ENCODE data around the gene TNRC18. TPM values are rescaled to one million over a fixed set of nuclear protein-coding genes. Genes with fewer than 3 reads are reported as not detected.
"Not testable (repeated sequence)": the region's sequence is repeated elsewhere in the genome, so short reads cannot be mapped to it uniquely, and the experiment has no call there.

The TNRC18 gene, protein sequence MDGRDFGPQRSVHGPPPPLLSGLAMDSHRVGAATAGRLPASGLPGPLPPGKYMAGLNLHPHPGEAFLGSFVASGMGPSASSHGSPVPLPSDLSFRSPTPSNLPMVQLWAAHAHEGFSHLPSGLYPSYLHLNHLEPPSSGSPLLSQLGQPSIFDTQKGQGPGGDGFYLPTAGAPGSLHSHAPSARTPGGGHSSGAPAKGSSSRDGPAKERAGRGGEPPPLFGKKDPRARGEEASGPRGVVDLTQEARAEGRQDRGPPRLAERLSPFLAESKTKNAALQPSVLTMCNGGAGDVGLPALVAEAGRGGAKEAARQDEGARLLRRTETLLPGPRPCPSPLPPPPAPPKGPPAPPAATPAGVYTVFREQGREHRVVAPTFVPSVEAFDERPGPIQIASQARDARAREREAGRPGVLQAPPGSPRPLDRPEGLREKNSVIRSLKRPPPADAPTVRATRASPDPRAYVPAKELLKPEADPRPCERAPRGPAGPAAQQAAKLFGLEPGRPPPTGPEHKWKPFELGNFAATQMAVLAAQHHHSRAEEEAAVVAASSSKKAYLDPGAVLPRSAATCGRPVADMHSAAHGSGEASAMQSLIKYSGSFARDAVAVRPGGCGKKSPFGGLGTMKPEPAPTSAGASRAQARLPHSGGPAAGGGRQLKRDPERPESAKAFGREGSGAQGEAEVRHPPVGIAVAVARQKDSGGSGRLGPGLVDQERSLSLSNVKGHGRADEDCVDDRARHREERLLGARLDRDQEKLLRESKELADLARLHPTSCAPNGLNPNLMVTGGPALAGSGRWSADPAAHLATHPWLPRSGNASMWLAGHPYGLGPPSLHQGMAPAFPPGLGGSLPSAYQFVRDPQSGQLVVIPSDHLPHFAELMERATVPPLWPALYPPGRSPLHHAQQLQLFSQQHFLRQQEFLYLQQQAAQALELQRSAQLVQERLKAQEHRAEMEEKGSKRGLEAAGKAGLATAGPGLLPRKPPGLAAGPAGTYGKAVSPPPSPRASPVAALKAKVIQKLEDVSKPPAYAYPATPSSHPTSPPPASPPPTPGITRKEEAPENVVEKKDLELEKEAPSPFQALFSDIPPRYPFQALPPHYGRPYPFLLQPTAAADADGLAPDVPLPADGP (N-terminal part only)
- total RNA-seq (100 to 1,000 TPM in 1 of 2 donors, 10 to 100 TPM in 1; 94.4 to 102 TPM), polyA plus RNA-seq (ENCODE audit: insufficient read length in 6 of 6) (100 to 1,000 TPM; 116 to 164 (median 144) TPM)
- long read RNA-seq, donor 1, partial matches to known transcripts = 54 of 56 reads
- long read RNA-seq, donor 1, other reads (novel, unspliced or antisense) = 0 of 56 reads
- long read RNA-seq, donor 2, partial matches to known transcripts = 69 of 71 reads
- long read RNA-seq, donor 2, other reads (novel, unspliced or antisense) = 0 of 71 reads
- long read RNA-seq, donor 3, partial matches to known transcripts = 5 of 6 reads
- long read RNA-seq, donor 3, other reads (novel, unspliced or antisense) = 0 of 6 reads
- long read RNA-seq, donor 4, partial matches to known transcripts = 2 of 5 reads
- long read RNA-seq, donor 4, other reads (novel, unspliced or antisense) = 3 of 5 reads
- long read RNA-seq, donor 5, partial matches to known transcripts = 17 of 19 reads
- long read RNA-seq, donor 5, other reads (novel, unspliced or antisense) = 0 of 19 reads
- long read RNA-seq, donor 6, partial matches to known transcripts = 8 of 9 reads
- long read RNA-seq, donor 6, other reads (novel, unspliced or antisense) = 0 of 9 reads
- long read RNA-seq, donor 7 = 0 reads
- long read RNA-seq, donor 8, partial matches to known transcripts = 74 of 76 reads
- long read RNA-seq, donor 8, other reads (novel, unspliced or antisense) = 0 of 76 reads
- long read RNA-seq, donor 9 = 0 reads
- long read RNA-seq, donor 10, partial matches to known transcripts = 0 of 2 reads
- long read RNA-seq, donor 10, other reads (novel, unspliced or antisense) = 2 of 2 reads
- long read RNA-seq, donor 11, partial matches to known transcripts = 21 of 24 reads
- long read RNA-seq, donor 11, other reads (novel, unspliced or antisense) = 0 of 24 reads
- long read RNA-seq, donor 12, partial matches to known transcripts = 5 of 6 reads
- long read RNA-seq, donor 12, other reads (novel, unspliced or antisense) = 0 of 6 reads

DNA sequence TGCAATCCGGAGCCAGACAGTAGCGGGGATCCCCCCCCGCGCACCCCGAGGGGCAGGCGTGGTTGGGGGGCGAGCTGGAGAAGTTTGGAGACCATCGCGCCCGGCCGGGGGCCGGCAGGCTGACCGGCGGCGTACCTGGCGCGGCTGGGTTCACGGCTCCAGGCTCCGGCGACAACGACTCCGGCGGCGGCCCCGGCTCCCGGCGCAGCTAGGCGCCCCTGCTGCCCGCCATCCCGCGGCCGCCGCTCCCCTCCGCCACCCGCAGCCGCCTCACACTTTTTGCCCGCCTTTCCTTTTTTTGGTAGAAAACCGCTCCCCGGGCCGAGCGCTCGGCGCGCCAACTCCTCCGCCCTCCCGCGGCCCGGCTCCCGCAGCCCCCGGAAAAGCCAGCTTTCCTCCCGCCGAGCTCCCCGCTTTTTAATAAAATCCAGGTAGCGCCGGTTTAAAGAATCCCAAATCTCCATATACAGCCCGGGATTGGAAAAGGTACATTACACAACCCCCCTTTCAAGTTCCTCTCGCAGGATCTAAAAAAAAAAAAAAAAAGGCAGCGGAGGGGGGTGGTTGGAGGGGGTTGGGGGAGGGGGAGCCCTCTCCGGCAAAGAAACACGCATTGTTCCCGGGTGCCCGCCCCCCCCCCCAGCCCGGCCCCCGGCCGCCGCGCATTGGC, at the start of gene TNRC18:
TNRC18 (minus strand) TSS at position 529 of the 670 bp plus-strand sequence. CDS start 2,588 bp downstream, outside the sequence.
- peaks cover 7 to 29% of the 10 kb centered on the region in 2 donors for H3K4me1 ChIP-seq
- TF ChIP-seq, protein P1, sequence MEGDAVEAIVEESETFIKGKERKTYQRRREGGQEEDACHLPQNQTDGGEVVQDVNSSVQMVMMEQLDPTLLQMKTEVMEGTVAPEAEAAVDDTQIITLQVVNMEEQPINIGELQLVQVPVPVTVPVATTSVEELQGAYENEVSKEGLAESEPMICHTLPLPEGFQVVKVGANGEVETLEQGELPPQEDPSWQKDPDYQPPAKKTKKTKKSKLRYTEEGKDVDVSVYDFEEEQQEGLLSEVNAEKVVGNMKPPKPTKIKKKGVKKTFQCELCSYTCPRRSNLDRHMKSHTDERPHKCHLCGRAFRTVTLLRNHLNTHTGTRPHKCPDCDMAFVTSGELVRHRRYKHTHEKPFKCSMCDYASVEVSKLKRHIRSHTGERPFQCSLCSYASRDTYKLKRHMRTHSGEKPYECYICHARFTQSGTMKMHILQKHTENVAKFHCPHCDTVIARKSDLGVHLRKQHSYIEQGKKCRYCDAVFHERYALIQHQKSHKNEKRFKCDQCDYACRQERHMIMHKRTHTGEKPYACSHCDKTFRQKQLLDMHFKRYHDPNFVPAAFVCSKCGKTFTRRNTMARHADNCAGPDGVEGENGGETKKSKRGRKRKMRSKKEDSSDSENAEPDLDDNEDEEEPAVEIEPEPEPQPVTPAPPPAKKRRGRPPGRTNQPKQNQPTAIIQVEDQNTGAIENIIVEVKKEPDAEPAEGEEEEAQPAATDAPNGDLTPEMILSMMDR (IDR thresholded peaks at IDR 0.05) = no peak
- intact Hi-C loops (cut with DNase I) = no loop called here
- no peaks in the 10 kb centered on the region for H3K9me3 ChIP-seq
- ATAC-seq (peak; percentile 8), DNase-seq (peak in 2 of 4 donors; percentile 47 to 90)
- H3K27ac ChIP-seq = peak within 1 kb of the TSS; percentile 100
- peaks cover 0 to 22% of the 10 kb centered on the region in 2 donors for H3K27me3 ChIP-seq
- H3K4me3 ChIP-seq = peak within 1 kb of the TSS; percentile 77 to 83
- H3K36me3 ChIP-seq = no peaks in the 10 kb centered on the region

DNA sequence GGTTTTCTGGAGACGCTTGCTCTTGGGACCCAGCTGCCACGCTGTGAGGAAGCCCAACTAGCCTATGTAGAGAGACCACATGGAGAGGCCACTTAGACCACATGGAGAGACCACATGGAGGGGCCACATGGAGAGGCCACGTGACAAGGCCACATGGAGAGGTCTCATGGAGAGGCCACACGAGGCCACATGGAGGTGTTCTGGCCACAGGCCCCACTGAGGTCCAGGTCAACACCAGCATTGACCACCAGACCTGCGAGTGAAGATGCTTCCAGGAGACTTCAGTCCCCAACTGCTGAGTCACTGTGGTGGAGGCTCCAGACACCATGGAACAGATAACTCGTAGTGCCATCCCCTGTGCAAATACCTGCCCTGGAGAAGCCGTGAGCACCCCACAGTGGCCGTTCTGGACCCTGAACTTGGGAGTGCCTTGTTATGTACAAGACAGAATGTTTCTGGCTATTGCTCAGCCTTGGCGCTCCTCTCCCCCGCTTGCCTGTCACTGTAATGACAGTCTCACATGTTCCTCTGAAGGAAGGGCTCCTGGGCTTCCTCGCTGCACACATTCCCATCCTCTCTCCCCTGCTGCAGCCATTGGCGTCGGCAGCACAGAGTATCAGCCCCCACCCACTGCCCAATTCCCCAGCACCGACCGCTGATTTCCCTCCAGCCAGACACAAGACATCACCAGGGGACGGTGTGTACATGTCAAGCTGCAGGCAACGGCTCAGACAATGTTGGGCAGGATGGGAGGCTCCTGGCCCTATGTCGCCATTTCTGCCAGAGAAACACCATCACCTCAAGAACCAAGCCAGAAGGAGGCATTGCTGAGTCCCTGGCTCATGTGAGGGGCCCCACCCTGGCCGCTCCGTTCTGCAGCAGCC, 49.0 kb upstream of the TNRC18 start:
- no peak overlapping the region for H3K4me3 ChIP-seq
- no peaks in the 10 kb centered on the region for H3K36me3 ChIP-seq
- no peak for DNase-seq
- TF ChIP-seq, protein P1 (IDR thresholded peaks at IDR 0.05) = no peak
- peaks cover 0 to 2% of the 10 kb centered on the region in 2 donors for H3K4me1 ChIP-seq
- no peak for ATAC-seq
- no peaks in the 10 kb centered on the region for H3K9me3 ChIP-seq
- no peaks in the 10 kb centered on the region for H3K27me3 ChIP-seq
- intact Hi-C loops (cut with DNase I) = no loop called here
- H3K27ac ChIP-seq = no peak overlapping the region

DNA sequence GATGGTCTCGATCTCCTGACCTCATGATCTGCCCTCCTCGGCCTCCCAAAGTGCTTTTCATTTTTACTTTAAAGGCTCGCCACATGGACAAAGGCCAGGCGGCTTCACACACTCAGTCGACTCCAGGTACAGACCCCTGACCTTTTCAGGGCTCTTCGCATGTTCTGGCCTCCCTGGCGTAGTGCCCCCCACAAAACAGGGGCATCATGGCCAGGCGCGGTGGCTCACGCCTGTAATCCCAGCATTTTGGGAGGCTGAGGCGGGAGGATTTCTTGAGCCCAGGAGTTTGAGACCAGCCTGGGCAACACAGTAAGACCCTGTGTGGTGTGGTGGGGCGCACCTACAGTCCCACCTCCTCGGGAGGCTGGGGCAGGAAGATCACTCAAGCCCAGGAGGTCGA, 48.0 kb upstream of the TNRC18 start:
- H3K27me3 ChIP-seq; H3K27ac ChIP-seq; ATAC-seq; H3K4me1 ChIP-seq; intact Hi-C loops (cut with DNase I); H3K36me3 ChIP-seq; H3K9me3 ChIP-seq; DNase-seq; H3K4me3 ChIP-seq: not testable (repeated sequence)

DNA sequence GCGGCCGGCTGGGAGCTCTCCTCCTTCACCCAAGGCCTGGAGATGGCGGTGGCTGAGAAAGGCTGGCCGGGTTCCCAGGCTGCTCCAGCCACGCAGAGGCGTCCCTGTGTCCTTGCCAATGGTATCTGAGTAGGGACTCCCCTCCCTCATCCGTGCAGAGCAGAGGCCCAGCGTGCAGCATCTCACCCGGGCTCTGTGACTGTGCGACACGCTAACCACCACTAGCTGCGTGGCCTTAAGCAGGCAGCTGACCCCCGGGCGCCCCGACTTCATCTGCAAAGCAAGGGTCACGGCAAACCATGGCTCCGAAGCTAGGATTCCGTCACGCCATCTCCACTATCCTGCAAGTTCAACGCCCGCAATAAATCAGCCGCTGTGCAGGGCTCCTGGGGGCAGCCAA, 47.2 kb upstream of the TNRC18 start:
- Histone ChIP-seq H3K27me3 (no peaks in the 10 kb centered on the region), H3K4me1 (no peaks in the 10 kb centered on the region), H3K9me3 (no peaks in the 10 kb centered on the region), H3K27ac (no peak overlapping the region), H3K4me3 (no peak overlapping the region), H3K36me3 (no peaks in the 10 kb centered on the region)
- ATAC-seq = peak; percentile 34
- intact Hi-C loops (cut with DNase I) = no loop called here
- TF ChIP-seq, protein P1 (IDR thresholded peaks at IDR 0.05) = no peak
- peak in 2 of 4 donors; percentile 79 to 93 for DNase-seq

Data from left lung (tissue), 14 donors.